T-helper 22 cell (primary cell): ENCODE results near the gene TMEM114.

Source experiments
- DNase-seq: peaks from one replicate; pipeline ENCODE4 v3.0.0-alpha.2; 2020; ENCODE audit warnings: low read depth

The TMEM114 gene

GRCh38 chr16:8589900-8590688, at the start of gene TMEM114:
TMEM114 (minus strand) TSS chr16:8590511; CDS start chr16:8589838, 673 bp downstream.
- DNase-seq = no peak

- DNase-seq = no peak
Measured at GRCh38 chr16:8639694-8640093, 49.4 kb upstream of the TMEM114 start.

GRCh38 chr16:8634991-8635736, 44.9 kb upstream of the TMEM114 start:
- no peak for DNase-seq

- no peak for DNase-seq
Measured at GRCh38 chr16:8632675-8633182, 42.4 kb upstream of the TMEM114 start.

- DNase-seq = no peak
Measured at GRCh38 chr16:8631818-8632465, 41.6 kb upstream of the TMEM114 start.

- DNase-seq = no peak
Measured at GRCh38 chr16:8631373-8631772, 41.1 kb upstream of the TMEM114 start.

GRCh38 chr16:8630255-8630953, 40.1 kb upstream of the TMEM114 start:
- DNase-seq = no peak

- DNase-seq = no peak
Measured at GRCh38 chr16:8628981-8629725, 38.8 kb upstream of the TMEM114 start.

GRCh38 chr16:8627456-8627855, 37.1 kb upstream of the TMEM114 start:
- no peak for DNase-seq

- no peak for DNase-seq
Measured at GRCh38 chr16:8626946-8627345, 36.6 kb upstream of the TMEM114 start.

GRCh38 chr16:8625491-8626087, 35.3 kb upstream of the TMEM114 start:
- no peak for DNase-seq

- no peak for DNase-seq
Measured at GRCh38 chr16:8623634-8624033, 33.3 kb upstream of the TMEM114 start.

GRCh38 chr16:8622315-8622656, 32.0 kb upstream of the TMEM114 start:
- no peak for DNase-seq

GRCh38 chr16:8621572-8622314, 31.4 kb upstream of the TMEM114 start, which contains the start of gene METTL22:
METTL22 (plus strand) TSS chr16:8621698; CDS start chr16:8625666, 3,968 bp downstream.
- DNase-seq = peak; percentile 82

GRCh38 chr16:8621222-8621571, 30.9 kb upstream of the TMEM114 start:
- no peak for DNase-seq

- no peak for DNase-seq
Measured at GRCh38 chr16:8620535-8620934, 30.2 kb upstream of the TMEM114 start.

- no peak for DNase-seq
Measured at GRCh38 chr16:8619671-8620370, 29.5 kb upstream of the TMEM114 start.

- no peak for DNase-seq
Measured at GRCh38 chr16:8614435-8615029, 24.2 kb upstream of the TMEM114 start.
